HL-60 (cell line): ENCODE measurements around the gene OOEP.

ENCODE experiments used
- GABPA ChIP-seq: IDR thresholded peaks from 2 replicates; pipeline ENCODE4 v1.6.1; 2012; ENCODE audit warnings: low read depth
- POLR2AphosphoS5 ChIP-seq: IDR thresholded peaks from 2 replicates; pipeline ENCODE4 v1.6.1; 2012; ENCODE audit warnings: low read depth
- TF ChIP-seq, protein P1 (sequence below): IDR thresholded peaks from one replicate; pipeline ENCODE4 v1.5.1; 2011; ENCODE audit warnings: low read length, control low read depth, inconsistent platforms; ENCODE audit not compliant: insufficient read depth

DNA sequence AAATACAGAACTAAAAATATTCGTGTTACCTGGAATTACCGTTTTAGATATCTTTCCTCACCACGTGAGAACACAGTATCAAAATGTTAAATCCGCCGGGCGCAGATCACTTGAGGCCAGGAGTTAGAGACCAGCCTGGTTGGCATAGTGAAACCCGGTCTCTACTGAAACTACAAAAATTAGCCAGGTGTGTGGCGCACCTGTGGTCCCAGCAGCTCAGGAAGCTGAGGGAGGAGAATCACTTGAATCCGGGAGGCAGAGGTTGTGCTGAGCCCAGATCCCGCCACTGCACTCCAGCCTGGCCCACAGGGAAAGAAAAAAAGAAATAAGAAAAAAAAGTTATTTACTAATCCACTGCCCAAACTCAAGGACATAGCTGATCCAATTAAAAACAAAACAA, 20.2 kb upstream of the OOEP start:
- TF ChIP-seq, protein P1, sequence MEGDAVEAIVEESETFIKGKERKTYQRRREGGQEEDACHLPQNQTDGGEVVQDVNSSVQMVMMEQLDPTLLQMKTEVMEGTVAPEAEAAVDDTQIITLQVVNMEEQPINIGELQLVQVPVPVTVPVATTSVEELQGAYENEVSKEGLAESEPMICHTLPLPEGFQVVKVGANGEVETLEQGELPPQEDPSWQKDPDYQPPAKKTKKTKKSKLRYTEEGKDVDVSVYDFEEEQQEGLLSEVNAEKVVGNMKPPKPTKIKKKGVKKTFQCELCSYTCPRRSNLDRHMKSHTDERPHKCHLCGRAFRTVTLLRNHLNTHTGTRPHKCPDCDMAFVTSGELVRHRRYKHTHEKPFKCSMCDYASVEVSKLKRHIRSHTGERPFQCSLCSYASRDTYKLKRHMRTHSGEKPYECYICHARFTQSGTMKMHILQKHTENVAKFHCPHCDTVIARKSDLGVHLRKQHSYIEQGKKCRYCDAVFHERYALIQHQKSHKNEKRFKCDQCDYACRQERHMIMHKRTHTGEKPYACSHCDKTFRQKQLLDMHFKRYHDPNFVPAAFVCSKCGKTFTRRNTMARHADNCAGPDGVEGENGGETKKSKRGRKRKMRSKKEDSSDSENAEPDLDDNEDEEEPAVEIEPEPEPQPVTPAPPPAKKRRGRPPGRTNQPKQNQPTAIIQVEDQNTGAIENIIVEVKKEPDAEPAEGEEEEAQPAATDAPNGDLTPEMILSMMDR, result no peak
- TF ChIP-seq POLR2AphosphoS5 (no peak), GABPA (no peak)
